Peyer's patch (tissue), 4 donors: ENCODE measurements around the gene ANXA3.

Experiments
- CTCF ChIP-seq, 6 experiments: fragments of 450-650 bp in 4 of 6; fragments of 200-600 bp in 2 of 6; sonication (generic) in 1 of 6; IDR thresholded peaks; one replicate each; pipeline ENCODE4 v1.5.1; 2017 to 2019; ENCODE audit warnings: antibody characterized with exemption in 6 of 6, mild to moderate bottlenecking in 3 of 6, moderate library complexity in 1 of 6
- POLR2A ChIP-seq, 2 donors: fragments of 450-650 bp; IDR thresholded peaks; one replicate each; pipeline ENCODE4 v1.5.1; 2017; ENCODE audit warnings: antibody characterized with exemption in 2 of 2, mild to moderate bottlenecking in 2 of 2, moderate library complexity in 2 of 2

DNA sequence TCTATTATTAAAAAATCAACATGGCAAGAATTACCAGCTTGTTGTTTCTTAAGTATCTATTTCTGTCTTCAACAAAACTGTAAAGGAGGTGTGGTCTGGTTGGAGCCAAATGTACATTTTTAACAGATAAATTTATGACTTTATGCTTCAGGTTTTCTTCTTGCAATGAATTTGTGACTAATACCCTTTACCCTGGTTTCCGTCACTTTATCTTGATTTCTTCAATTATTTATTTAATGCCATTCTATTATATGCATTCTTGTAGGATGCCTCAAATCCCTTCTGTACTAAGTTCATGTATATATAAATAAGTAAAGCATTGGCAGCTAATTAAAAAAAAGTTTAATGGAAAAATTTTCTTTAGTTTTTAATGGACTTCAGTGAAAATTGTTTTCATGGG is 41.5 kb upstream of the ANXA3 start:
- TF ChIP-seq CTCF (IDR thresholded peaks at IDR 0.05), result no peak
- TF ChIP-seq POLR2A (IDR thresholded peaks at IDR 0.05), result no peak
